ENCODE results near the gene LMO1.

Gene LMO1

DNA sequence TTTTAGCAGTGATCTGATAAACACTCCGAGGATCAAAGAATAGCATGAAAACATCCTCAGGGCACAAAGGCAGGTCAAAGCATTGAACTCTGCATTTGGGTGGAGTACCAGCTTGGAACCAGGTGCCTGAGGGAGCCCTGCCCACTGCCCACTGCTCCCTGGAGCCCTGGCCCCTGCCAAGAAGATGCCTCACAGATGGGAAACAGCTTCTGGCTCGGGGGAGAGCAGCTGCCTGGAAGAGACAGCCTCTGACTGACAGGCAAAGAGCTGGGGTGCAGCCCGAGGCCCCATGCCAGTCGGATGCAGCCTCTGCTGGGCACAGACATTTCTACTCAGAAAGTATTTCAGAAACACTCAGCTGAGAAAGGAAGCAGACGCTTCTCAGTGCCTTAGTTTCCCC lies 13.2 kb downstream of the LMO1 start:
- H3K27me3 ChIP-seq (ENCODE audit: control insufficient read depth, insufficient read depth, low read length) = no peaks in the 10 kb centered on the region
- H3K9me3 ChIP-seq (ENCODE audit: control insufficient read depth, insufficient read depth, low read length) = no peaks in the 10 kb centered on the region
- H3K36me3 ChIP-seq (ENCODE audit: control insufficient read depth, insufficient read depth, low read length) = no peaks in the 10 kb centered on the region
- H3K4me1 ChIP-seq (ENCODE audit: control insufficient read depth, insufficient read depth, low read length) = no peaks in the 10 kb centered on the region
- H3K4me3 ChIP-seq (ENCODE audit: low read depth, low read length) = no peak overlapping the region
- H3K9ac ChIP-seq (ENCODE audit: low read depth, low read length) = no peak overlapping the region

DNA sequence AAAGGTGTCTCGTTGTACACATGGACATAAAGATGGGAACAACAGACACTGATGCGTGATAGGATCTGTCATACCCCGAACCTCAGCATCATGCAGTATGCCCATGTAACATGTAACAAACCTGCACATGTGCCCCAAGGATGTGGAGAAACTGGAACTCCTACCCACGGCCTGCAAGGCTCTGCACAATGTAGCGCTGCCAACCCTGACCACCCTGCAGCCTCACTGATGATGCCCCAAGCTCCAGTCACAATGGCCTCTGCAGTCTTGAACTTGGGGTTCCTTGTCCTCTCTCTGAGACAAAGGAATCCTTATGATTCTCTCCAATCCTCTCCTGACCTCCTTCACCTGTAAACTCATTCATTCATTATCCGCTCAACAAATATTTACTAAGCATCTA lies 14.2 kb downstream of the LMO1 start:
- H3K9me3 ChIP-seq (ENCODE audit: control insufficient read depth, insufficient read depth, low read length) = no peaks in the 10 kb centered on the region
- no peaks in the 10 kb centered on the region for H3K27me3 ChIP-seq (ENCODE audit: control insufficient read depth, insufficient read depth, low read length)
- no peaks in the 10 kb centered on the region for H3K36me3 ChIP-seq (ENCODE audit: control insufficient read depth, insufficient read depth, low read length)
- H3K4me1 ChIP-seq (ENCODE audit: control insufficient read depth, insufficient read depth, low read length) = no peaks in the 10 kb centered on the region
- H3K9ac ChIP-seq (ENCODE audit: low read depth, low read length) = no peak overlapping the region
- H3K4me3 ChIP-seq (ENCODE audit: low read depth, low read length) = no peak overlapping the region

DNA sequence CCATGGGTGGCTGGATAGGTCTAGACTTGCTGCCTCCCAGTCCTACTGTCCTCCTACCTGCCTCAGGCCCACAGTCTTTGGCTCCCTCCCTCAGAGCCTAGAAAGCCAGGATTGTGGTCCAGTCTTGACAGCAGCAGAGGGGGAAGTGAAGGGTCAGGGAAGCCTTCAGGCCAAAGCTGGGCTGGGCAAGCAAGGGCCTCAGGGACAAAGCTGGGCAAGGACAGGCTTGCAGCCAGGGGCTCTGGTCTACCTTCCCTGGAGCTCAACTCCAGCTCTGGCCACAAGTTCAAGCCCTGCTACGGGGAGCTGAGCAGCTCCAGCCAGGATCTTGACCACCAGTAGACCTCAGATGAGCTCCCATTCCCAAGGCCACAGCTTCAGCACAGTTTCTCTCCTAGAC lies 14.9 kb downstream of the LMO1 start:
- no peaks in the 10 kb centered on the region for H3K27me3 ChIP-seq (ENCODE audit: control insufficient read depth, insufficient read depth, low read length)
- no peaks in the 10 kb centered on the region for H3K36me3 ChIP-seq (ENCODE audit: control insufficient read depth, insufficient read depth, low read length)
- H3K4me1 ChIP-seq (ENCODE audit: control insufficient read depth, insufficient read depth, low read length) = no peaks in the 10 kb centered on the region
- no peaks in the 10 kb centered on the region for H3K9me3 ChIP-seq (ENCODE audit: control insufficient read depth, insufficient read depth, low read length)
- no peak overlapping the region for H3K9ac ChIP-seq (ENCODE audit: low read depth, low read length)
- H3K4me3 ChIP-seq (ENCODE audit: low read depth, low read length) = no peak overlapping the region

DNA sequence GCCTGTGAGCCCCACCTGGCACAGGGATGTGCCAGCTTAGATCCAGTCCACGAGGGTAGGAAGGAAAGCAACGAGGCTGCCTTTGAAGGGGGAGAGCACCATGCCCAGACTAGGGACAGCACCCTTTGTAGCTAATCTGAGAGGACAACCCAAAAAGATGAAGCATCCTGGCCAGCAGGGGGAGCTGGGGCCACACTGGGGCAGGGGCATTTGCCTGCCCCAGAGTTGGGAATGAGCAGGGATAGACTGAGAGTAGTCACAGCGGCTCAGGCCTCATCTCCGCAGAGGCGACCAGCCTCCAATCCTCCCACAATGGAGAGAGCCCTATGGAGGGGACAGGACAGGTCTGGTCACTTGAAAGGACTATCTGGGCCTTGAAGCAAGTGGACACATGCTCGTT lies 16.4 kb downstream of the LMO1 start:
- no peak overlapping the region for H3K9ac ChIP-seq (ENCODE audit: low read depth, low read length)
- no peaks in the 10 kb centered on the region for H3K27me3 ChIP-seq (ENCODE audit: control insufficient read depth, insufficient read depth, low read length)

DNA sequence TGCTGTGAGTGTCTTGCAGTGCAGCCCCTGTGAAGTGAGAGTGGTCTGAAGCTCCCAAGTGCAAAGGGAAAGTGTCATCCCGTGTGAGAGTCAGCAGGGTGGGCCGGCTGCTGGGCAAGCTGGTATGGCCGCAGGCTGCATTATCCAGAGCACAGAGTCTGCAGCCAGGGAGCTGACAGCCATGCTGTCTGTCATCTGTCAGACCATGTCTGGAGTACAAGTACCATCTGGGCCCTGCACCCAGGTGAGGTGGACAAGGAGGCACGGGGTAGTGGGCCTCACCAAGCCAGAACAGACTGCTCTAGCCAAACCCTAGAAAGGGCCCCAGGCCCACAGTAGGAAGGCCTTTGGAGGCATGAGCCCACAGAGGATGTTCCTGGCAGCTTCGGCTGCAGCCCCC lies 20.2 kb downstream of the LMO1 start:
- H3K9me3 ChIP-seq (ENCODE audit: control insufficient read depth, insufficient read depth, low read length) = no peaks in the 10 kb centered on the region
- H3K4me3 ChIP-seq (ENCODE audit: low read depth, low read length) = no peak overlapping the region
- H3K36me3 ChIP-seq (ENCODE audit: control insufficient read depth, insufficient read depth, low read length) = no peaks in the 10 kb centered on the region
- no peaks in the 10 kb centered on the region for H3K27me3 ChIP-seq (ENCODE audit: control insufficient read depth, insufficient read depth, low read length)
- peaks cover 2% of the 10 kb centered on the region for H3K4me1 ChIP-seq (ENCODE audit: control insufficient read depth, insufficient read depth, low read length)
- no peak overlapping the region for H3K9ac ChIP-seq (ENCODE audit: low read depth, low read length)

More for the DNA sequence above, 16.4 kb downstream of the LMO1 start:
- peaks cover 2% of the 10 kb centered on the region for H3K4me1 ChIP-seq (ENCODE audit: control insufficient read depth, insufficient read depth, low read length)
- H3K36me3 ChIP-seq (ENCODE audit: control insufficient read depth, insufficient read depth, low read length) = no peaks in the 10 kb centered on the region
- H3K4me3 ChIP-seq (ENCODE audit: low read depth, low read length) = no peak overlapping the region
- H3K9me3 ChIP-seq (ENCODE audit: control insufficient read depth, insufficient read depth, low read length) = no peaks in the 10 kb centered on the region

DNA sequence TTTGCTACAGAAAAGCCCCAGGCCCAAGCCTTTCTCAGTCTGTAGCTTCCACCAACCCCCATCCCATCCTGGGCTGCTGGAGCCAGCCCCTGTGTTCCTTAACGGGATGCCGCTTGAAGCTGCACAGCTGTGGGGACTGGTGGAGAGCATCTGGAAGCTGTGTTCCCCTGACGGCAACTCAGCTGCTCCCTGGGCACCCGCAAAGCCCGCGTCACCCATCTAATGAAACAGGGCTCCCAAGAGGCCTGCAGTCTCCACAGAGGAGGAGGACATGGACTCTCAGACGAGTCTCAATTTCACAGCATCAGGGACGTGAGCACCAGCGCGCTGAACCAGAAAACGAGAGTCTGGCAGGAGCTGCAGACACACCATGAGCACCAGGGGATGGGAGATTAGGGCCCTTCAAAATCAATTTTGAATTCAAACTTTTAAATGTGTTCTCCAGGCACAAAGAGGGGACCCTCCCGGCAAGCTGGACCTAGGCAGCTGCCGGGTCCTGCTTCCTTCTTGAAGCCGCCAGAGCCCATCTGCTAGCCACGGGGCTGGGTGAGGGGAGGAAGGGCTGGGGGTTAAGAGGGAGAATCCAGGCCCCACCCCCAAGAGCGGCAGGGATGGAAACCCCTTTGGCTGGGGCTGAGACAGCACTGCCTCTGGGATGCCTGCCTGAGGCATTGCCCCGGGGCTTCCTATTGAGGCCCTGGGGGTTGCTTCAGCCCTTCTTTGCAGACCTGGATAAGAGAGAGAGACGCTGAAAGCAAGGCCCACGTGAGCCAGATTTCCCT lies 21.0 kb downstream of the LMO1 start:
- no peak overlapping the region for H3K4me3 ChIP-seq (ENCODE audit: low read depth, low read length)
- H3K27me3 ChIP-seq (ENCODE audit: control insufficient read depth, insufficient read depth, low read length) = no peaks in the 10 kb centered on the region
- no peaks in the 10 kb centered on the region for H3K9me3 ChIP-seq (ENCODE audit: control insufficient read depth, insufficient read depth, low read length)
- no peak overlapping the region for H3K9ac ChIP-seq (ENCODE audit: low read depth, low read length)
- no peaks in the 10 kb centered on the region for H3K36me3 ChIP-seq (ENCODE audit: control insufficient read depth, insufficient read depth, low read length)
- peaks cover 2% of the 10 kb centered on the region for H3K4me1 ChIP-seq (ENCODE audit: control insufficient read depth, insufficient read depth, low read length)

DNA sequence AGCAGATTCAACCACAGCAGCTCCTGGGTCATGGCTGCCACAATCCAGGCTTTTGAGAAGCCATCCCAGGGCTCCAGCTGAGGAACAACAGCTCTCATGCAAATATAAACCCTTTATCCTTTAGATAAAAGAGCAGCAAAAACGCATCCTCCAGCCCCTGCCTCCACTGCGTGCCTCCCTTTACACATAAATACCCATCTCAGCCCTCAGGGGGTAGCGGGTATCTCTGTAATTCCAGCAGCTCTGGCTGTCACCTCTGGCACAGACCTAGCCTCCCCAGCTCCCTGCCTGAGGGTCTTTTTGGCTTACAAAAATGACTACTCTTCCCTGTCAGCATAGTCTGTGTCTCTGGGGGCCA lies 21.6 kb downstream of the LMO1 start:
- Histone ChIP-seq H3K4me1 (ENCODE audit: control insufficient read depth, insufficient read depth, low read length) (peaks cover 2% of the 10 kb centered on the region), H3K9me3 (ENCODE audit: control insufficient read depth, insufficient read depth, low read length) (no peaks in the 10 kb centered on the region), H3K27me3 (ENCODE audit: control insufficient read depth, insufficient read depth, low read length) (no peaks in the 10 kb centered on the region), H3K9ac (ENCODE audit: low read depth, low read length) (no peak overlapping the region), H3K36me3 (ENCODE audit: control insufficient read depth, insufficient read depth, low read length) (no peaks in the 10 kb centered on the region), H3K4me3 (ENCODE audit: low read depth, low read length) (no peak overlapping the region)

DNA sequence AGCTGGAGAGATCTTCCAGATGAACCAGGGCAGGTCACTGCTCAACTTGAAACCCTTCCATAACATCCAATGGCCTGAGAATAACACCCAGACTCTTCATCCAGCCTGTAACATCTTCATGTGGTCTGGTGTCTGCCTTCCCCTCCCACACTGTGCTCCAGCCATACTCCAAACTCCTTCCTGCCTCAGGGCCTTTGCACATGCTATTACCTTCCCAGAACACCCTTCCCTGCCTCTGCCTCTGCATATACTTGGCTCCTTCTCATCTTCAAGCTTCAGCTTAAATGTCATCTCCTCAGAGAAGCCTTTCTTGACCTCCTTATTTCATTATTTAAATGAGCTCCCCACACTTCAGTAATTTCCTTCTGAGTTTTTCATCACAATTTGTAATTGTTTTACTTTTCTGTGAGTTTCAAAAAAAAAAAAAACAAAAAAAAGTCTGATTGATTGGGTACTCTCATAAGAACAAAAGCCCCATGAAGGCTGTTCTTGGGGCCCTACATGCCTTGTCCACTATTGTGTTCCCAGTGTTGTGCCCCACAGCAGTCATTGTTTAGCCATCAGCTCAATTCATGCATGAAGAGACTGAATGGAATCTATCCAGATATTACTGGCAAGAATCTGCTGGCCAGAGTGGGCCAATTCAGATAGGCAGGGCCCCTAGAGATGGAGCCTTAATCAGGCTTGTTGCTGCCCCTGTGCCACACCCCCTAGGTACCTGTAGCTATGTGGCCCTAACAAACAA lies 22.1 kb downstream of the LMO1 start:
- Histone ChIP-seq H3K9ac (ENCODE audit: low read depth, low read length) (no peak overlapping the region), H3K4me1 (ENCODE audit: control insufficient read depth, insufficient read depth, low read length) (peaks cover 2% of the 10 kb centered on the region), H3K36me3 (ENCODE audit: control insufficient read depth, insufficient read depth, low read length) (no peaks in the 10 kb centered on the region), H3K27me3 (ENCODE audit: control insufficient read depth, insufficient read depth, low read length) (no peaks in the 10 kb centered on the region), H3K4me3 (ENCODE audit: low read depth, low read length) (no peak overlapping the region), H3K9me3 (ENCODE audit: control insufficient read depth, insufficient read depth, low read length) (no peaks in the 10 kb centered on the region)

DNA sequence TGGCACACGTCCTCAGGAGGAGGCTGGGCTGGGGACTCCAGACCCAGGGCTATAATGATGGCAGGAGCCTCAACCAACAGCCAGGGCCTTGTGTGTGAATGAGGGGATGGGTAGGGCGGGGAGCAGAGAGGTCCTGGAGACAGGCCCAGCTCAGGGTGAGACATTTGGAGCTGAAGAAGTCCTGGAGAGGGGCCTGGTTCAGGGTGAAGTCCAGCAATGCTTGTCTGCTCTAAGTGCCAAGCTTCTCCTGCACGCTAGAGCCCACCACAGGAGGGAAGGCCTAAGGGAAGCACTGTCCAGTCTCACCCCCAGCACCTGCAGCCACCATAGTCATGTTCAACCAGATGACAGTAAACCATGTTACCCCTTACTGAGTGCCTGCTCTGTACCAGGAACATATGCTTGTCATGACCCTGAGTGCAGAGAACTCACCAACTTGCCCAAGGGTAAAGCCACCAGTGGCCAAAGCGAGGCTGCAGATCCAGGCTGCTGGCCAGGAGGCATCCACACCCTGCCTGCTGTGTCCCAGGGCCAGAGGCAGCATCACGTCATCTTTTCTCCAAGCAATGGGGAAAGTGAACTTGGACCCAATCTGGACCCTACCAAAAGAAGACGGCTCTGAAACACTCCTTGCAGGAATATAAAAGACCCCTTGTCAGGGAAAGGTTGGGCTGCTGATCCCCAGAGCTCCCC lies 24.0 kb downstream of the LMO1 start:
- H3K9ac ChIP-seq (ENCODE audit: low read depth, low read length) = no peak overlapping the region

DNA sequence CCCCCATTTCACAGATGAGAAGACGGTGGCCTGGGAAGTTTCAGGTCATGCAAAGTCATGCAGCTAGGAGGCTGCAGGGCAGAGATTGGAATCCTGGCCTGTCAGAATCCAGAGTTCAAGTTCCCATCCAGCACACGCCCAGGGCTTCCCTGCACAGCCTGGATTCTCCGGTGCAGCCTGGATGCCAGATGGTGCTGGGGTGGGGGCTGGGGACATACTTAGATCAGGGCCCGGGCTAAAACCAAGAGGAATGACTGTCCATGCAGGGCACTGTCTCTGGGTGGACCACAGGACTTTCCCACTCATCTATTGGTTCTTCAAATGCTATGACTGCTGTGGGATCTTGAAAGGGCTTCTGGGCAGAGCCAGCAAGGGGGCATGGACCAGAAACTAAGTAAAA lies 24.6 kb downstream of the LMO1 start:
- Histone ChIP-seq H3K9ac (ENCODE audit: low read depth, low read length) (no peak overlapping the region), H3K27me3 (ENCODE audit: control insufficient read depth, insufficient read depth, low read length) (no peaks in the 10 kb centered on the region), H3K9me3 (ENCODE audit: control insufficient read depth, insufficient read depth, low read length) (no peaks in the 10 kb centered on the region), H3K4me3 (ENCODE audit: low read depth, low read length) (no peak overlapping the region), H3K4me1 (ENCODE audit: control insufficient read depth, insufficient read depth, low read length) (peaks cover 2% of the 10 kb centered on the region), H3K36me3 (ENCODE audit: control insufficient read depth, insufficient read depth, low read length) (no peaks in the 10 kb centered on the region)

More for the DNA sequence above, 24.0 kb downstream of the LMO1 start:
- peaks cover 2% of the 10 kb centered on the region for H3K4me1 ChIP-seq (ENCODE audit: control insufficient read depth, insufficient read depth, low read length)
- H3K4me3 ChIP-seq (ENCODE audit: low read depth, low read length) = no peak overlapping the region
- no peaks in the 10 kb centered on the region for H3K27me3 ChIP-seq (ENCODE audit: control insufficient read depth, insufficient read depth, low read length)
- no peaks in the 10 kb centered on the region for H3K9me3 ChIP-seq (ENCODE audit: control insufficient read depth, insufficient read depth, low read length)
- H3K36me3 ChIP-seq (ENCODE audit: control insufficient read depth, insufficient read depth, low read length) = no peaks in the 10 kb centered on the region

DNA sequence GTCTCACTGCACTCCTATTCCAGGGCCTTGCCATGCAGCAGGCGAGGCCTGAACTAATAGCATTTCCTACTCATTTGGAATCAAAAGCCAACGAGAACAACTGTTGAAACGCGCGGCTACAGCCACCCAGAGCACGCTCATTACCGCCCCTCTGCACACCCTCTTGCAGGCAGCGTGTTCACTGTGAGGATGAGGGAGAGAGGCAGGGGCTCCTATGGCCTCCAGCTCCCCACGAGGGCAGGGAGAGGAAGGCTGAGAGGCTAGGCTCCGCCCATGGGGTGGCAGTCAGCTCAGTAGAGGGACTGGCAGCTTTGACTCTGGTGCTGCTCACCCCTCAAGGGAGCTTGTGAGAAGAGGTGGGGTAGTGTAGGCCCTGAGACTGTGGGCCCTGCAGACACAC lies 26.2 kb downstream of the LMO1 start:
- H3K4me1 ChIP-seq (ENCODE audit: control insufficient read depth, insufficient read depth, low read length) = no peaks in the 10 kb centered on the region
- H3K9me3 ChIP-seq (ENCODE audit: control insufficient read depth, insufficient read depth, low read length) = no peaks in the 10 kb centered on the region
- H3K9ac ChIP-seq (ENCODE audit: low read depth, low read length) = no peak overlapping the region
- no peak overlapping the region for H3K4me3 ChIP-seq (ENCODE audit: low read depth, low read length)
- H3K36me3 ChIP-seq (ENCODE audit: control insufficient read depth, insufficient read depth, low read length) = no peaks in the 10 kb centered on the region
- no peaks in the 10 kb centered on the region for H3K27me3 ChIP-seq (ENCODE audit: control insufficient read depth, insufficient read depth, low read length)

DNA sequence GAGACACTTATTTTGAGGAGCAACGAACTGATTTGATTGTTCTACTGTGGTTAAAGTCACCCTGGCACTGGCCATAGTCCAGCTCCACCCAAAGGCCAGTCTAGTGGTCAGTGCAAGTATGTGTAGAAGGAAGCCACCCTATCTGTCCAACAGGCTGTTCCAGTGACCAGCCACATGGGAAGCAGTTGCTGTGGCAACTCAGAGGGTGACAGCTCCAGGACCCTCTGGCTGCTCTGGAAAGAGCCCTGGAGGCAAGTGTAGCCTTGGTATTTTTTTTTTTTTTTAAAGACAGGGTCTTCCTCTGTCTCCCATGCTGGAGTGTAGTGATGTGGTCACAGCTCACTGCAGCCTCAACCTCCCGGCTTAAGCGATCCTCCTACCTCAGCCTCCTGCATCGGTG lies 27.8 kb downstream of the LMO1 start:
- no peaks in the 10 kb centered on the region for H3K27me3 ChIP-seq (ENCODE audit: control insufficient read depth, insufficient read depth, low read length)
- no peaks in the 10 kb centered on the region for H3K4me1 ChIP-seq (ENCODE audit: control insufficient read depth, insufficient read depth, low read length)
- no peaks in the 10 kb centered on the region for H3K9me3 ChIP-seq (ENCODE audit: control insufficient read depth, insufficient read depth, low read length)
- no peak overlapping the region for H3K4me3 ChIP-seq (ENCODE audit: low read depth, low read length)
- H3K9ac ChIP-seq (ENCODE audit: low read depth, low read length) = no peak overlapping the region
- no peaks in the 10 kb centered on the region for H3K36me3 ChIP-seq (ENCODE audit: control insufficient read depth, insufficient read depth, low read length)
